GM19324 (cell line): ENCODE results near the gene TEDC2.
"Not testable (repeated sequence)": the region's sequence is repeated elsewhere in the genome, so short reads cannot be mapped to it uniquely, and the experiment has no call there.

Source experiments
- ATAC-seq: cut with Tn5 transposase; IDR thresholded peaks from one replicate; pipeline ENCODE4 v1.9.1; 2021; ENCODE audit warnings: mild to moderate bottlenecking, moderate library complexity; ENCODE audit not compliant: unreplicated experiment, low FRiP score

Gene TEDC2

DNA sequence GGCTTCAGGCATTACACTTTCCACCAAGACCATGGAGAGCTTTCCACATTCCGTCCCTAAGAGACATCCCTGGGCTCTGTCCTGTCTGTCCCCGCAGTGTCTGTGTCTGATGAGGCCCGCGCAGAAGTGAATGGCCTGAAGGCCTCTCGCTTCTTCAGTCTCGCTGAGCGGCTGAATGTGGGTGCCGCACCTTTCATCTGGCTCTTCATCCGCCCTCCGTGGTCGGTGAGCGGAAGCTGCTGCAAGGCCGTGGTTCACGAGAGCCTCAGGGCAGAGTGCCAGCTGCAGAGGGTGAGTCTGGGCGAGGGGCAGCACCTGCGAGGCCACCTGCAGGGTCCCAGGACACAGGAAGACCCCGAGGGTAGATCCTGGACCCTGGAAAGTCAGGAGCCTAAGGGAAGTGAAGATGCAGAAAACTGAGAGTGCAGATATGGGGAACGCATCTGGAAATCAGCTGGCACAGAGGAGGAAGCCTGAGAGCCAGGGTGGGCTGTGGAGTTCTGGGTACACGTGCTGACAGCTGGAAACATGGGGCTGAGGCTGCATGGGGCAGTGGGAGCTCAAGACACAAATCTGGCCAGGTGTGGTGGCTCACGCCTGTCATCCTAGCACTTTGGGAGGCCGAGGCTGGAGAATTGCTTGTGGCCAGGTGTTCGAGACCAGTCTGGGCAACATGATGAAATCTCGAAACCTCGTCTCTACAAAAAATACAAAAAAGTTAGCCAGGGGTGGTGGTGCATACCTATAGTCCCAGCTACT is 22.7 kb upstream of the TEDC2 start:
- ATAC-seq, result no peak

DNA sequence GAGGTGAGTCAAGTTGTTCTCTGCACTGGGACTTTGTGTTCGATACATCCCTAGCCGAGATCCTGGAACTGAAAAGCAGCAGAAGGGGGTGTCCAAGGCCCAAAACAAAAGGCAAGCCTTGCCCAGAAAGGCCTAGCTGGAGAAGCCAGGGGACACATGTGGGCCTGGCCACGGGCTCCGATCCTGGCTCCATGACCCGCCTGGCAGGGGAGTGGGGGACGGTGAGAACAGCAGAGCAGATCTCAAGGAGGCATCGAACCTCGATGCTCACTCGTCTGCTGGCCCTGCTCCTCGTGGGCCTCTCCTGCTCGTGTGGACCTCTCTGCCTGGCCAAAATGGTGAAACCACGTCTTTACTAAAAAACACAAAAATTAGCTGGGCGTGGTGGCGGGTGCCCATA is 21.8 kb upstream of the TEDC2 start:
- no peak for ATAC-seq

DNA sequence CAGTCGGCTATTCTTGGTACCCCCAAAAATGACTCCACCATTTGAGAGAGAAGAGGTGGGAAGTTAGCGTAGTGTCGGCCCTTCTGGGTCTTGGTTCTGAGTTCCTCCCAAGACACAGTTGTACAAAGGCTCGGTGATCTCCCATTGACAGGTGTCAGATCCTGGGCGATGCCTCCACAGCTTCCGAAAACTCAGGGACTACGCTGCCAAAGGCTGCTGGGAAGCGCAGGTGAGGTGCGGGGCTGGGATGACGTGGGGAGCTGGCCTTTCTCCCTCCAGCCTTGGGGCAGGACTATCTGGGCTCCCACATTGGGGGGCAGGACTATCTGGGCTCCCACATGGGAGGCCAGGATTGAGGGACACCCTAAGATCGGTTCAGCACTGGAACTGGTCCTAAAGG is 20.3 kb upstream of the TEDC2 start:
- no peak for ATAC-seq

DNA sequence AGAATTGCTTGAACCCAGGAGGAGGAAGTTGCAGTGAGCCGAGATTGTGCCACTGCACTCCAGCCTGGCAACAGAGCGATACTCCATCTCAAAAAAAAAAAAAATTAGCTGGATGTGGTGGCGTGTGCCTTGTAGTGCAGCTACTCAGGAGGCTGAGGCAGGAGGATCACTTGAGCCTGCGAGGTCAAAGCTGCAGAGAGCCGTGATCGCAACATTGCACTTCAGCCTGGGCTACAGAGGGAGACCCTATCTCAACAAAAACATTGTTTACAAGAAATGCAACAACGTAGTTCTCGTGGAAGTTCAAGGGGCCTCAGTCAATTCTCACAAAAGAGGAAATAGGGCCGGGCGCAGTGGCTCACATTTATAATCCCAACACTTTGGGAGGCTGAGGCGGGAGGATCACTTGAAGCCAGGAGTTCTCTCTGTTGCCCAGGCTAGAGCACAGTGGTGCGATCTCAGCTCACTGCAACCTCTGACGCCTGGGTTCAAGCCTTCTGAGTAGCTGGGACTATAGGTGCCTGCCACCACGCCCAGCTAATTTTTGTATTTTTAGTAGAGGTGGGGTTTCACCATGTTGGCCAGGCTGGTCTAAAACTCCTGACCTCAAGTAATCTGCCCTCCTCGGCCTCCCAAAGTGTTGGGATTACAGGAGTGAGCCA is 18.6 kb upstream of the TEDC2 start:
- ATAC-seq, result not testable (repeated sequence)

DNA sequence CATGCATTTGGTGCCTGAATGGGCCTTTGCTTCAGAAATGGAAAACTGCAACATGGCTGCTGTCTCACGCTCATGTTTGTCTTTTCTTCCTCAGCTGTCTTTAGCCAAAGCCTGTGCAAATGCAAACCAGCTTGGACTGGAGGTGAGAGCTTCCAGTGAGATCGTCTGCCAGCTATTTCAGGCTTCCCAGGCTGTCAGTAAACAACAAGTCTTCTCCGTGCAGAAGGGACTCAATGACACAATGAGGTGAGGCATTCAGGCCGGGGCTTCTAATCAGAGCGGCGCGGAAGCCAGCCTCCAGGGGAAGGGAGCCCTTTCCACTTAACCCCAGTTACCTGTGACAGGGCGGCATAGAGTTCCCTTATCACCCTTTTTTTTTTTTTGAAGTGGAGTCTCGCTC is 16.4 kb upstream of the TEDC2 start:
- ATAC-seq, result no peak

DNA sequence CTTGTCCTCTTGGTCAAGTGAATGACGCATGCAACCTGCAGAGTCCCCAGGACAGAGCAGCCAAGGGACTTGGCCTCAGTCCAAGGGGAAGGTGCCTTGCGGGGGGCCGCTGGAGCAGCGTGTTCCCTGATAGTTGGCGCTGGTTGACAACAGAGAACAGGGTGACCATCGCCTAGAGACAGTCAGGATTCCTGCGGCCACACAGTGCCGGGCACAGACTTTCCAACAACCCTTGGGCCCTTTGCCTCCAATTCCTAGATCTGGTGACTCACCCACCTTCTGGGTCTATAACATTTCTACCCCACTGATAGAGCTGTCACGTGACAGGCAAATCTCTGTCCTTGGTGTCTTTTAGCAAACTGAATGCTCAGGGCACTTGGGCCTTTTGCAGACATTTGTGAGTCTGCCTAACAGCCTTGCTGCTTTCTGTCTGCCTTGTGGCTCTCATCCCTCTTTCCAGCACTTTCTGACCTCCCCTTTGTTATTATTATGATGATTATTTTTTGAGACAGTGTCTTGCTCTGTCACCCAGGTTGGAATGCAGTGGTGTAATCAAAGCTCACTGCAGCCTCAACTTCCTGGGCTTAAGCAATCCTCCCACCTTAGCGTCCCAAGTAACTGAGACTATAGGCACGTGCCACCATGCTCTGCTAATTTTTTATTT is 11.9 kb upstream of the TEDC2 start:
- no peak for ATAC-seq

DNA sequence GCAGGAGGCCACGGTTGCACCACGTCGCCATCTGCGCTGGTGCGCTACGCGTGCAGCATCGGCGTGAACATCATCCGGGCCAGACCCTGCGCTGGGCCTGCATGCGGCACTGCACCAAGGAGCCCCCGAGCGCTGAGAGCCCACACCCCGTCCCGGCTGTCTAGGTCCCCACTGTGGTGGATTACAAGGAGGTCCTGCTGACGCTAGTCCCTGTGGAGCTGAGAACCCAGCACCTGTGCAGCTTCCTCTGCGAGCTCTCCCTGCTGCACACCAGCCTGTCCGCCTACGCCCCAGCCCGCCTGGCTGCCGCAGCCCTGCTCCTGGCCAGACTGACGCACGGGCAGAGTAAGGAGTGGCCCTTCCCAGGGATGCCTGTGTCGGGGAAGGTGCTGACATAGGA is 10.8 kb upstream of the TEDC2 start:
- no peak for ATAC-seq

DNA sequence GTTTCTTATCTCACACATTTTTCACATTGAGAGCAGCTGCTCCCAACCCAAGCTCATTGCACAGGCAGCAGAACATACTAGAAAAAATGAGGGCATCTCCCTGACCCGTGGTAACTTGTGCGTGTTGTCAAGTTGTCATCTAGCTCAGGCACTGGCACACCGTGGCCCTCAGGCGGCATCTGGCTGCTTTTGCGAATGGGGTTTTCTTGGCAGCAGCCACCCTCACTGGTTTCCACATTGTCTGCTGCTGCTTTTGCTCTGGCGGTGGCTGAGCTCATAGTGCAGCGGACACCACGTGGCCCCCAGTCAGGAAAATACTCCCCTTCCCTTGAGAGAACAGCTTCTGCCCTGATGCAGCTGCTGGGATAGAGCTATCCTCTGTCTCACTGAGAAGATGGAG is 9.4 kb upstream of the TEDC2 start:
- no peak for ATAC-seq

DNA sequence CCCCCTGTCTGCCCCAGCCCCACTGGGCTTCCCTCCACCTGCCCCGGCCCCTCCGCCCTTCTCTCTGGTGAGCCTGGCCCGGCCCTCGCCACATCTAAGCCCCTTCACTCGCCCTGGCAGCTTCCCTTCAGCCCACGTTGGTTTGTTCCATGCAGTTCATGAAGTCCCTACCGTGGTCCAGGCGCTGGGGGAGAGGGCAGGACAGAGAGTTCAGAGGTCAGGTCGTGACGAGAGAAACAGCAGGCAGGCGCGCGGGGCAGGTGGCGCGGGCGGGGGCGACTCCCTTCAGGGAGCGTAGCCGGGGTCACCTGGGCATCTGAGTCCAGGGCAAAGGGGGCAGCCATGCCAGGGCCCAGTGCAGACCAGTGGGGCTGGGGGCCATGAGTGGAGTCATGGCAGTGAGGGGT is 8.9 kb upstream of the TEDC2 start:
- no peak for ATAC-seq

DNA sequence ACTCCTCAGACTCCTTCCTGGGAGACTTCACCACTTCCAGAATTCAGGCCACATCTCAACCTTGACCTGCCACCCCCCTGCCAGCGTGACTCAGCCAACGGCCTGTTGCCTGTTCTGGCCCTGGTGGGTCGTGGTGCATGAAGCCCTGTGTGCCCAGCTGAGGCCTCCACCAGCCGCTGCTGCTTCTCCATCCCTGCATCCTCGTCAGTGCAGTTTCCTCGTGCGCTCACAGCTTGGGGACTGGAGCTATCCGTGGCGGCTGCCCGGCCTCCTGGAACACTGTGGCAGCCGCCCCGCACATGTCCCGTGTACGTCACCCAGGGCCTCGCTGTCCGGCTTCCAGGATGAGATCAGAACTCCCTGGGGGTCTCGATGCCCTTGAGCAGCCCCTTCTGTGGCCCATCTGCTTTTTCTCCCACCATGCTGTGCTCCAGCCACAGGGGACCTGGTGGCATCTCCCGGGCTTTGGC is 8.0 kb upstream of the TEDC2 start:
- no peak for ATAC-seq

DNA sequence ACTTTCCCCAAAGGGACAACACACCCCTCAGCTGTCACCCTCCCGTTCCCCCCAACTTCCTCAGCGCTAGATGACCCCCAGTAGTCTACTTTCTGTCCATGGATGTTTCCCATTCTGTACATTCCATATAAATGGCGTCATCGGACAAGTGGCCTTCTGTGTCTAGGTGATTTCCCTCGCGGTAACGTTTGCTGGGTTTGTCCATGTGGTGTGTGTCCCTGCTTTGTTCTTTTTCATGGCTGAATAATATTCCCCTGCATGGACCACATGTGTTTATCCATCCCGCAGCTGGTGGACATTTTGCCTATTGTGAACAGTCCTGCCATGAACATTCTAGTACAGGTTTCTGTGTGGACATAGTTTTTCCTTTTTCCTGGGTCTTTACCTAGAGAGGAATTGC is 7.3 kb upstream of the TEDC2 start:
- ATAC-seq, result no peak

DNA sequence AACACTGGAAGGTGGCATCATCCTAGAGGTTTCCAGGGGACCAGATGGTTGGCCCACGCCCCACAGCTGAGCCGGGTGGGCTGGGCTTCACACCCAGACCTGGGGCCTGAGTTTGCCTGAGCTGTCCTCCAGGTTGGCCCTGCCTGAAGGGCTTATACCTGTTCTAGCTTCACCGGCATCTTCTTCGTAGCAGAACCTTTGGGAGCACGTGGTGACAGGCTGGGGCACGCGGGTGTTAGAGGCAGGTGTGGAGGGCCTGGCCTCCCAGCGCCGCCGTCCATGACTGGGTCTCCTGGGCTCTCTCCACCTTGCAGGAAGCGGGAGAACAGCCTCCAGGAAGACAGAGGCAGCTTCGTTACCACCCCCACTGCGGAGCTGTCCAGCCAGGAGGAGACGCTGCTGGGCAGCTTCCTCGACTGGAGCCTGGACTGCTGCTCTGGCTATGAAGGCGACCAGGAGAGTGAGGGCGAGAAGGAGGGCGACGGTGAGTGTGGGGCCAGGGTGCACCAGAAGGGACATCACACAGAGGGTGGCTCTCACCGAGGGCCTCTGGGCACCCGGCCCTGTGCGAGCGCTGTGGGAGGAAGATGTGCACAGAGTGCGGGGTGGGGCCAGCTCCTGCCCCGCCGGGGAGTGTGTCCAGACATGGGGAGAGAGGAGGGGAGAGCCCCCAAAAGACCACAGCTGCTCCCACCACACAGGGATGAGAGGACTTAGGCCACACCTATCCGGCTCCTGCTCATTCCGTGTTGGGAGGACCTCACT is 4.6 kb upstream of the TEDC2 start:
- ATAC-seq, result no peak

DNA sequence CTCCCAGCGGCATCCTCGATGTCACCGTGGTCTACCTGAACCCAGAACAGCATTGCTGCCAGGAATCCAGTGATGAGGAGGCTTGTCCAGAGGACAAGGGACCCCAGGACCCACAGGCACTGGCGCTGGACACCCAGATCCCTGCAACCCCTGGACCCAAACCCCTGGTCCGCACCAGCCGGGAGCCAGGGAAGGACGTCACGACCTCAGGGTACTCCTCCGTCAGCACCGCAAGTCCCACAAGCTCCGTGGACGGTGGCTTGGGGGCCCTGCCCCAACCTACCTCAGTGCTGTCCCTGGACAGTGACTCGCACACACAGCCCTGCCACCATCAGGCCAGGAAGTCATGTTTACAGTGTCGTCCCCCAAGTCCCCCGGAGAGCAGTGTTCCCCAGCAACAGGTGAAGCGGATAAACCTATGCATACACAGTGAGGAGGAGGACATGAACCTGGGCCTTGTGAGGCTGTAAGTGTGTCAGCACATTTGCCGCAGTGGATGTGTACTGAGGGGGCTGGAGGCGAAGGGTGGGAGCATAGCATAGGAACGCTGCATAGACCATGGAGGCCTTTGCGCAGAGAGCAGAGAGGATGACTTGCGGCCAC is 3.3 kb upstream of the TEDC2 start:
- no peak for ATAC-seq

DNA sequence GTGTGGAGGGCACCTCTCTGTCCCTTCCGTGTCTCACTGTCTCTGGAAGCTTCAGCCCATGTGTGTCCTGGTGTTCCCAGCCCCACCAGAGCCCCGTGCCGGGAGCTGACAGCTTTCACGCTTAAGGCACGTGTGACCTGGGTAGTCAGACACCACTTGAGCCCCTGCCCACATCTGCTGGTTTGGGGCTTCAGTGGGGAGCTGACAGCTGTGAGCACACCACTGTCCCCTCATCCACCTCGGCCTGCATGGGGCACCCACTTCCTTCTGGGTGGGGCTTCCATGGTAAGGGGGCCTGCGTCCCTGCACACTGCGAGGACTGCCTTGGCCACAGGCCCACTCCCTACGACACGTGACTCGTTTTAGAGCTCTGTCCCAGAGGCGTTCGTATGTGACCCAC is 2.6 kb upstream of the TEDC2 start:
- no peak for ATAC-seq

DNA sequence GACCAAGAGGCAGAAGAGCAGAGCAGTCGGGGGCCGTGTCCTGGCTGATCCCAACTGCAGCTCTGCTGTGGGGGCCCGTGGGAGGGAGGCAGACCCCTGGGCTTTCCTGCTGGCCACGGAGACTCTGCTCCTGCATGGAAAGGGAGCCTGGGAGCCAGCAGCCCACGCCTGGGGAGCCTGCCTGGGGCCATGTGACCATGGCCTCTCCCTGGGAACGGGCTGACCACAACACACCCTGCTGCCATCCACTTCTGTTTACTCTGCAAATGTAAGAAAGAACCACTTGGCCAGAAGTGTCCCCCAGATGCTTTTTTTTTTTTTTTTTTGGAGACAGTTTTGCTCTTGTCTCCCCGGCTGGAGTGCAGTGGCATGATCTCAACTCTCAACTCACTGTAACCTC is 2.0 kb upstream of the TEDC2 start:
- no peak for ATAC-seq

DNA sequence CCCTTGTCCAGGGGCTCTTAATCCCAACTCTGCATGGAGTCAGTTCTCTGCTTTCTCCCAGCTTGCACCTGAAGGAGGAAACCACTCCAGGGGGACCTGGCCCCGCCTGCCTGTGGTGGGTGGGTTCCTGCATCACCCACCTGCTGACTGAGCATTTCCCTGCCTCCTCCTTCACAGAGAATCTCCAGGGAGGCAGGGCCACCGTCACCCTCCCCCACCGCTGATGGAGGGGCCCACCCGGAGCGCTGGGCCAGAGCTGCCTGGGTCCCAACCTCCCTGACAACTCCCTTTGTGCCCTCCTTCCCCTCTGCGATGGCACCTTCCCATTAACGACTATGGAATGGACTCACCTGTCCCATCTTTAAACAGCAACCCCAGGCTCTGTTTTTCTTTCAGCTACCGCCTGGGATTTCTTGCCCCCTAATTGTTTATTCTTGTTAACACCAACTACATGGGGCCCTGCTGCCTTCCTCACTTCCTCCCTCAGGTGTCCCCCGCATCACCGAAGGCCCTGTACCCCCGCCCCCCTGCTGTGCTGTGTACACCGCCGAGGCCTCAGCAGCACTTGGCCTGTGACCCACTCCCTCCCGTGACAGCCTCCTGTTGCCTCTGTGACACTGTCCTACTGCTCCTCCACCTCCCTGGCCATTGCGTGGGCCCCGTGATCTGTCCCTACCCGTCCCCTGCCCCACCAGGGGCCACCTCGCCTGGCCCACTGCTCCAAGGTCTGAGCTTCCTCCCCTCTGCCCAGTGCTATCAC is 842 bp upstream of the TEDC2 start:
- ATAC-seq, result peak; percentile 3

DNA sequence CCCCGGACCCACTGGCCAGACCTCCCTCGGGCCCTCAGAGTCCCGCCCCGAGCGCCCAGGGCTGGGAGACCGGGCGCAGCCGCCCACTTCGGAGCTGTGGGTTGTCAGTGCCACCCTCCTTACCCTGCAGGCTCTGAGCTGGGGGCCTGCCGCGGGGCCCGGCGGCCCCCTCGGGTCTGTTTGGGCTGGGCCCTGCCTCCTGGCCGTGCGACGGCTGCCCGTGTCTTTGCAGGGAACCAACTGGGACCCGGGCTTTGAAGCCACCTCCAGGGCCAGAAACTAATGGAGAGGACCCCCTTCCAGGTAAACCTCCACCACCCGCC is 443 bp downstream of the TEDC2 start:
- ATAC-seq, result no peak

DNA sequence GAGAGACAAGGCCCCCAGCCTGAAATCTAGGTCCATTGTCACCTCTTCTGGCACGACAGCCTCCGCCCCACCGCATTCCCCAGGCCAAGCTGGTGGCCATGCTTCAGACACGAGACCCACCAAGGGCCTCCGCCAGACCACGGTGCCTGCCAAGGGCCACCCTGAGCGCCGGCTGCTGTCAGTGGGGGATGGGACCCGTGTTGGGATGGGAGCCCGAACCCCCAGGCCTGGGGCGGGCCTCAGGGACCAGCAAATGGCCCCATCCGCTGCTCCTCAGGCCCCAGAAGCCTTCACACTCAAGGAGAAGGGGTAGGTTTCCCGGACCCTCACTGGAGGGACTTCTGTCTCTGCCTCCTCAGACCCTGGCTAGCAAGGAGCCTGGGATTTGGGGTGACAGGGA is 1.0 kb downstream of the TEDC2 start:
- ATAC-seq, result no peak

DNA sequence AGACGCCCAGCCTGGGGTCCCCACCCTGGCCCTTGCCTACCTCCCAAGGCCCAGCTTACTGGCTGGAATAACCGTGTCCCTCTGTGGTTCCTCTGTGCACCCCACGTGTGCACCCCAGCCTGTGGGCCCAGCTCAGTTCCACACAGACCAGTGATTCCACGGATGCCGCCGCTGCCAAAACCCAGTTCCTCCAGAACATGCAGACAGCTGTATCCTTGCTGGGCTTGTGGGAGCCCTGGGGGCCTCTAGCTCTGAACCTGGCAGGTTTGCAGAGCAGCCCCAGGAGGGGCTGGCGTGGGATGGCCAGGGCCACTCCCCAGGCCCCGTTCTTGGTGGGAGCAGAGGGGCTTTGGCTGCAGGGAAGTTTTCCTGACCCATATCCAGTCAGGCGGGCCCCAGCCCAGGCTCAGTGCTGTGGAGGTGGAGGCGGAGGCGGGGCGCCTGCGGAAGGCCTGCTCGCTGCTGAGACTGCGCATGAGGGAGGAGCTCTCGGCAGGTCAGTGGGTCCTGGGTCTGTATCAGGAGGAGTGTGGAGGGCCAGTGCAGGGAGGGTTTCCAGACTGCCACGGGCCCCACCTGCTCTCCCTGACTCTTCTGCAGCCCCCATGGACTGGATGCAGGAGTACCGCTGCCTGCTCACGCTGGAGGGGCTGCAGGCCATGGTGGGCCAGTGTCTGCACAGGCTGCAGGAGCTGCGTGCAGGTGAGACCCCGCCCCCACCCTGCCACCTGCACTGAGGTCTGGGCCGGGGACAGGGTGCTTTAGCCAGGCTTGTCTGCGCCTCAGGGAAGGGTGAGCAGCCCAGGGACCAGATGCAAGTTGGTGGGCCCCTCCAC is 2.3 kb downstream of the TEDC2 start:
- no peak for ATAC-seq
